Thyroid gland (tissue), 4 donors: ENCODE data around the gene ARL15.

Experiments
- POLR2A ChIP-seq, 2 donors: fragments of 450-650 bp; IDR thresholded peaks; one replicate each; pipeline ENCODE4 v1.6.1; 2017; ENCODE audit warnings: antibody characterized with exemption in 2 of 2, mild to moderate bottlenecking in 2 of 2, moderate library complexity in 1 of 2
- TF ChIP-seq, protein P1 (sequence below), 6 experiments: fragments of 200-600 bp in 3 of 6; fragments of 450-650 bp in 3 of 6; sonication (generic) in 3 of 6; IDR thresholded peaks; one replicate each; pipeline ENCODE4 v1.5.1; 2016 to 2019; ENCODE audit warnings: antibody characterized with exemption in 6 of 6, mild to moderate bottlenecking in 2 of 6, inconsistent platforms in 1 of 6, moderate library complexity in 1 of 6

DNA sequence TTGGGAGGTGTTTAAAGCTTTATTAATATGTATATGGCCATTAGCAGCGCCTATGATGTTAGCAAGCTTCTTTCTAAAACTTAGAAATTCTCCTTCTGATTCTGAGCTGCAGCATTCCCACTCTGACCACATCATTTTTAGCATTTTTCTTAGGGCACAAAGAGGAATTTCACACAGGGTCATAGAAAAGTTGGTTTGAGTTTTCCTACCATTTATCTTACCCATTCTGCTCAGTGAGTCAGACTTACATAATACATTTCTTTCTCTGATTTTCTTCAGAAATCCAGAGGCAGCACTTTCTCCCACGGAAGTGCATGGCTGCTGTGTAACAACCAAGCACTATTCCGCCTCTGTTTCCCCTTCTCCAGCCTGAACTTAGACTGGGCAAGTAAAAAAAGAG, 246.6 kb downstream of the ARL15 start:
- TF ChIP-seq POLR2A (IDR thresholded peaks at IDR 0.05): no peak
- TF ChIP-seq, protein P1, sequence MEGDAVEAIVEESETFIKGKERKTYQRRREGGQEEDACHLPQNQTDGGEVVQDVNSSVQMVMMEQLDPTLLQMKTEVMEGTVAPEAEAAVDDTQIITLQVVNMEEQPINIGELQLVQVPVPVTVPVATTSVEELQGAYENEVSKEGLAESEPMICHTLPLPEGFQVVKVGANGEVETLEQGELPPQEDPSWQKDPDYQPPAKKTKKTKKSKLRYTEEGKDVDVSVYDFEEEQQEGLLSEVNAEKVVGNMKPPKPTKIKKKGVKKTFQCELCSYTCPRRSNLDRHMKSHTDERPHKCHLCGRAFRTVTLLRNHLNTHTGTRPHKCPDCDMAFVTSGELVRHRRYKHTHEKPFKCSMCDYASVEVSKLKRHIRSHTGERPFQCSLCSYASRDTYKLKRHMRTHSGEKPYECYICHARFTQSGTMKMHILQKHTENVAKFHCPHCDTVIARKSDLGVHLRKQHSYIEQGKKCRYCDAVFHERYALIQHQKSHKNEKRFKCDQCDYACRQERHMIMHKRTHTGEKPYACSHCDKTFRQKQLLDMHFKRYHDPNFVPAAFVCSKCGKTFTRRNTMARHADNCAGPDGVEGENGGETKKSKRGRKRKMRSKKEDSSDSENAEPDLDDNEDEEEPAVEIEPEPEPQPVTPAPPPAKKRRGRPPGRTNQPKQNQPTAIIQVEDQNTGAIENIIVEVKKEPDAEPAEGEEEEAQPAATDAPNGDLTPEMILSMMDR (IDR thresholded peaks at IDR 0.05): no peak
